GM18499 (cell line): ENCODE data around the gene TIMP4.
A peak's percentile ranks its signal among the peaks of the same experiment; 100 is the strongest.

Experiments used
- ATAC-seq: cut with Tn5 transposase; IDR thresholded peaks from one replicate; pipeline ENCODE4 v1.9.1; 2021; ENCODE audit warnings: moderate number of reproducible peaks; ENCODE audit not compliant: insufficient read depth, unreplicated experiment

The TIMP4 gene

GRCh38 chr3:12150112-12150511 lies 8.6 kb downstream of the TIMP4 start:
- no peak for ATAC-seq

GRCh38 chr3:12149029-12149428 lies 9.7 kb downstream of the TIMP4 start:
- no peak for ATAC-seq

- ATAC-seq: no peak
Observed at GRCh38 chr3:12148183-12148940, 10.3 kb downstream of the TIMP4 start.

- no peak for ATAC-seq
Observed at GRCh38 chr3:12147049-12147780, 11.5 kb downstream of the TIMP4 start.

- ATAC-seq: no peak
Observed at GRCh38 chr3:12143949-12144504, 14.7 kb downstream of the TIMP4 start.

GRCh38 chr3:12142476-12142875 lies 16.2 kb downstream of the TIMP4 start:
- ATAC-seq: no peak

GRCh38 chr3:12141350-12141749 lies 17.4 kb downstream of the TIMP4 start:
- no peak for ATAC-seq

- no peak for ATAC-seq
Observed at GRCh38 chr3:12139111-12139511, 19.6 kb downstream of the TIMP4 start.

- no peak for ATAC-seq
Observed at GRCh38 chr3:12138044-12138443, 20.7 kb downstream of the TIMP4 start.

- ATAC-seq: no peak
Observed at GRCh38 chr3:12136371-12136770, 22.3 kb downstream of the TIMP4 start.

- peak; percentile 55 for ATAC-seq
Observed at GRCh38 chr3:12135029-12135657, 23.6 kb downstream of the TIMP4 start.

GRCh38 chr3:12132881-12133280 lies 25.8 kb downstream of the TIMP4 start:
- ATAC-seq: no peak

GRCh38 chr3:12131351-12132090 lies 27.2 kb downstream of the TIMP4 start:
- ATAC-seq: no peak

GRCh38 chr3:12127391-12127790 lies 31.3 kb downstream of the TIMP4 start:
- no peak for ATAC-seq

- ATAC-seq: no peak
Observed at GRCh38 chr3:12125772-12126171, 32.9 kb downstream of the TIMP4 start.

GRCh38 chr3:12121466-12121865 lies 37.2 kb downstream of the TIMP4 start:
- no peak for ATAC-seq

- ATAC-seq: no peak
Observed at GRCh38 chr3:12120374-12121140, 38.2 kb downstream of the TIMP4 start.

GRCh38 chr3:12117473-12117872 lies 41.2 kb downstream of the TIMP4 start:
- no peak for ATAC-seq

GRCh38 chr3:12116870-12117269 lies 41.8 kb downstream of the TIMP4 start:
- no peak for ATAC-seq

GRCh38 chr3:12115849-12116248 lies 42.9 kb downstream of the TIMP4 start:
- ATAC-seq: no peak
